ENCODE results near the gene LIN37.
"Not testable (repeated sequence)": the region's sequence is repeated elsewhere in the genome, so short reads cannot be mapped to it uniquely, and the experiment has no call there.

Gene LIN37

GRCh38 chr19:35753634-35754369 is 5.4 kb downstream of the LIN37 start:
- DNase-seq (ENCODE audit: low spot score) = no peak

GRCh38 chr19:35754370-35755130 is 6.2 kb downstream of the LIN37 start:
- DNase-seq (ENCODE audit: low spot score) = no peak

DNA sequence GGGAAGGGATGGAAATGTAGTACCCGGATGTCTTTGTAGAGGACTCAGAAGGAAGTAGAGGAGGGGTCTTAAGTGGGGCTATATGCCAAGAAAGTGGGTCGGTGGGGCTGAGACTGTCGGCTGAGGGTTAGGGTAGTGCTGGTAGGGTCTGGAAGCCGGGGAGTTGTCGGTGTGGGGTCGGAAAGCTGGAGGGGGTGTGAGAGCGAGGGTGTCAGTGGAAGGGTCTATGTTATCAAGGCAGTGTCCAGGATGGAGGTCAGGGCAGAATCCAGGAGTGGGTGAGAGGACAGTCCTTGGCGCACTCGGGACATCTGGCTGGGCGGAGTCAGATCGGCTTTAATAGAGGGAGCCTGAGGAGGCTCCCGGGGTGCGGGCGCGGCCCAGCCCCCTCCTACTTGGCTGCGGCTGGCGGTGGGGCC is 6.8 kb downstream of the LIN37 start:
- DNase-seq (ENCODE audit: low spot score) = no peak

DNA sequence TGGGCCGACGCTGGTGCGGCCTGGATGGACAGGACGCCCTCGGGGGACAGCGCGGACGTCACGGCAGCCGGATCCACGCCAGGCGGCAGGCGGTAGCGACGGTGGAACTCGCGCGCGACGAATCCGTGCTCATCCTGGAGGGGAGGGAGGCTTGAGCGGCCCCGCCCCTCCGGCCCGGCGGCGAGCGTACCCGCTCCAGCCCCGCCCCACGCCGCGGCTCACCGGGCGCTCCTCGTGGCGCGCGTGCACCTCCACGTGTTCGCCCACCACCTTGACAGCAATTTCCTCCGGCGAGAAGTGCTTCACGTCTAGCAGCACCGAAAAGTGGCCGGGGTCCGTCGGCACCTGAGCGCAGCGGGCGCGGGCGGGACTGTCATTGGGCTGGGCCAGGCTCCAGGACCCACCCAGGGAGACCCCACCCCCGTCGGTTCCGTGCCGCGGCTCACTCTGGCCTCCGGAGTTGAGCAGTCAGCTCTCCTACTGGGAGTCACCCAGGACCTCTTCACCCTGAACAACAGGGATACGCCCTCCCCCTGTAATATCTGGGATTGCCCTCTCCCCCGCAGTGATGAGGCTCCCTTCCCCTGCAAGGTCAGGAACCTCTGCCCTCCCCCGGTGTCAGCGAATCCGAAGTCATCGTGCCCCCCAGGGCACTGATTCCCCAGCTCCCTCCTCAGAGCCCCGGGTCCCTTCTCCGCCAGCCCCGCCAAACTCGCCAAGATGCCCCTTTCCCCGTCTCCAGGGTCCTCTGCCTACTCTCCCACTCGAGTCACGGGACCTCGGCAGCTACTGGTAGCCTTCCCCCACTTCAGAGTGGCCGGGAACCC is 7.4 kb downstream of the LIN37 start:
- DNase-seq (ENCODE audit: low spot score) = no peak

- DNase-seq (ENCODE audit: low spot score) = no peak
Observed at GRCh38 chr19:35756377-35757230, 8.2 kb downstream of the LIN37 start, which contains the start of gene HSPB6. Gene HSPB6 (minus strand): TSS chr19:35757029. CDS start chr19:35757008, 21 bp downstream.

- DNase-seq (ENCODE audit: low spot score) = peak; percentile 39
Observed at GRCh38 chr19:35757231-35757748, 8.9 kb downstream of the LIN37 start.

GRCh38 chr19:35757749-35758608 is 9.6 kb downstream of the LIN37 start, which contains the start of gene PROSER3:
Gene PROSER3 (plus strand): TSS chr19:35758176. CDS start chr19:35758216, 40 bp downstream.
- DNase-seq (ENCODE audit: low spot score) = peak; percentile 99

DNA sequence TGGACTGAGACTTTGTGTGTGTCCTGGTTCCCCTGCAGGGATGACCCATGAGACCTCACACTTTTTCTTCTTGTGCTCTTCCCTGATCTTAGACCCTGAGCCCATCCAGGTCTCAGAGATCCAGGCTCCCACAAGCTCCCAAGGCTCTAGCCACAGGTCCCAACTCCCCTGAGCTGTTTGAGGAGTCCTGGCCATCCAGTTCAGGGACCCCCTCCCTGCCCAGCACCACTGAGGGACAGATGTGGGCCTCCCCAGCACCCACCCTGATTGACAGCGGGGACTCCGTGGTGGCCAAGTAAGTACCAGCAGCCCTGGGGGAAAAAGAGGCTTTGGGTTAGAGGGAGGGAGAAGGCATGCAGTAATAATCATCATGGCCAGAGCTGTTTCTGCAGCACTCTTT is 11.3 kb downstream of the LIN37 start:
- DNase-seq (ENCODE audit: low spot score) = no peak

- DNase-seq (ENCODE audit: low spot score) = no peak
Observed at GRCh38 chr19:35760711-35761349, 12.5 kb downstream of the LIN37 start.

DNA sequence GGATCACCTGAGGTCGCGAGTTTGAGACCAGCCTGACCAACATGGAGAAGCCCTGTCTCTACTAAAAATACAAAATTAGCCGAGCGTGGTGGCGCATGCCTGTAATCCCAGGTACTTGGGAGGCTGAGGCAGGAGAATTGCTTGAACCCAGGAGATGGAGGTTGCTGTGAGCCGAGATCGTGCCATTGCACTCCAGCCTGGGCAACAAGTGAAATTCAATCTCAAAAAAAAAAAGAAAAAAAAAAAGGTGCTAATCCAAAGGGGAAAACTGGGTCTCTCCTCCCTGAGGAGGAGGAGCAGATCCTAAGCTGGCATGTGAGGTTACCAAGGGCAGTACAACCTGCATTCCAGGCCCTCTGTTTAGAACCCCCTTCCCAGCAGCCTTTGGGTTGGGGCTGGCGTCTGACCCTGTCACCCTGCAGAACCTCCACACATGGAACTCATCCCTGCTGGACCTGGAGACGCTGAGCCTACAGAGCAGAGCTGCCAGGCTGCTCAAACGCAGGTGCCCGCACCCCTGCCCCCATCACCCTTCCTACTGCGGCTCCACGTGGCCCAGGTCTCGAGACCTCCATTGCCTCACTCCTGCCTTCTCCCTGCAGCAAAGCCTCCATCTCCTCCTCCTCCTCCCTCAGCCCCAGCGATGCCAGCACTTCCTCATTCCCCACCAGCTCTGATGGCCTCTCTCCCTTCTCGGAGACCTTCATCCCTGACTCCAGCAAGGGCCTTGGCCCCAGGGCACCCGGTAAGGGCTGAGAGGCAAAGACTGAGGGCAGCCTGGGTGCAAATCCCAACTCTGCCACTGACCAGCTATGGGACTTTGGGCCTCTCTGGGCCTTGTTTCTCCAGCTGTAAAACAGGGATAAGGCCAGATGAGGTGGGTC is 16.3 kb downstream of the LIN37 start:
- no peak for DNase-seq (ENCODE audit: low spot score)

DNA sequence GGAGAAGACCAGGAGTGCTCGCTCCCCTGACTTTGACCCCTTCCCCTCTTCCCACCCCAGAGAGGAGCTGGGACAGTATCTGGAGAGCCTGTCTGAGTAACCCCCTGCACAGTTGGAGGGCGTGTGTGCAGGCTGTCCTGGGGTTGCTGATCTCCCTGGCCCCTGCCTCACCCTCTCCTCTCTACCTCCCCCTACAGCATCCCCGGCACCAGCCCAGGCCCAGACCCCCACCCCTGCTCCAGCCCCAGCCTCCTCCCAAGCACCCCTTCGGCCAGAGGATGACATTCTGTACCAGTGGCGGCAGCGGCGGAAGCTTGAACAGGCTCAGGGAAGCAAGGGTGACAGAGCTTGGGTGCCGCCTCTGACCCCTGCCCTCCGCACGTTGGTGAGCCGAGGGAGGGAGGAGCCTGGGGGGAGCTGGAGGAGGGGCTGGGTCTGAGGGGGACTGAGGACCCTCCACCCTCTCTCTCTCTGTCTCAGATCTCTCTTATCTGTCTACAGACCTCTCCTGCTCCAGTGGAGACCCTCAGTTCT is 18.3 kb downstream of the LIN37 start:
- no peak for DNase-seq (ENCODE audit: low spot score)

- DNase-seq (ENCODE audit: low spot score) = no peak
Observed at GRCh38 chr19:35767288-35768081, 19.1 kb downstream of the LIN37 start.

GRCh38 chr19:35768082-35768421 is 19.7 kb downstream of the LIN37 start:
- DNase-seq (ENCODE audit: low spot score) = no peak

GRCh38 chr19:35772362-35772761 is 24.0 kb downstream of the LIN37 start:
- DNase-seq (ENCODE audit: low spot score) = not testable (repeated sequence)

GRCh38 chr19:35773020-35773806 is 24.8 kb downstream of the LIN37 start:
- no peak for DNase-seq (ENCODE audit: low spot score)

DNA sequence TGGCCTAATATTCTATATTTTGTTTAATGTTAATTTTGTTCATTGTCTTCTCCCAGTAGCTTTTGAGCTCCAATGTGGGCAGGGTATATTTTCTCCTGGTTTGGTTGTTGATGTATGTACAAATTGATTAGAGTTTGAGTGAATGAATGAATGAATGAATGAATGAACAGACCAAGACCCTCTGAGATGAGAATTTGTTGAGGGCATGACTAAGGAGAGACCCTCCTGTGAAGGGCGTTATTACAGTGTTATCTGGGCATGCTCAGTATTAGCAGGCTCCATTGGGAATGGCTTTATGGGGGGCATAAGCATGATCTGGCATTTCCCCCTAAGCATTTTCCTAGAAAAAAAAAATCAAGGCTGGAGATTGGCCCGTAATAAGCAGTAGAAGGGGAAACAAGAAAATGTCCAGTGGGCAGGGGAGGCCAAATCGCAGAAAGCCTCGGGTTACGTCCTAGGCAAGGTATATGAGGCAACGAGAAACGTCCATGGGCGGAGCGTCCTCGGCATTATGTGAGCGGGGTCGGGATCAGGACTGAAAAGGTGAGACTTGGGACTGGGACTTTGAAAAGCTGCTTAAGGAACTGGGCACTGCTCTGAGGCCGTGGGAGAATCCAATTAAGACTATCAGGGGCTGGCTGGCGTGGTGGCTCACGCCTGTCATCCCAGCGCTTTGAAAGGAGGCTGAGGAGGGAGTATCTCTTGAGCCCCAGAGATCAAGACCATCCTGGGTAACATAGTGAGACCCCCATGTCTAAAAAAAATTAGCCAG is 26.1 kb downstream of the LIN37 start:
- no peak for DNase-seq (ENCODE audit: low spot score)

Data from pons (tissue), 1 donor.